Astrocyte of the spinal cord (primary cell): ENCODE data around the gene PRKG1.
"Not testable (repeated sequence)": the region's sequence is repeated elsewhere in the genome, so short reads cannot be mapped to it uniquely, and the experiment has no call there.

Experiments
- DNase-seq: peaks from one replicate; pipeline ENCODE4 v3.0.0; 2011; ENCODE audit warnings: low read depth, low spot score
- H3K4me3 ChIP-seq: 2 replicates; pipeline ENCODE4 v1.5.1; 2011; ENCODE audit warnings: low read depth, mild to moderate bottlenecking, low read length, moderate library complexity
- CTCF ChIP-seq: IDR thresholded peaks from 2 replicates; pipeline ENCODE4 v1.5.1; 2012; ENCODE audit warnings: low read depth, mild to moderate bottlenecking, low read length, inconsistent platforms
- in situ Hi-C: cut with HindIII; loops from 2 replicates; pipeline ENCODE4 v1.10.0; 2017; ENCODE audit warnings: low sequenced_read_pairs

The PRKG1 gene

GRCh38 chr10:51683031-51683691, 608.9 kb downstream of the PRKG1 start:
- no peak overlapping the region for H3K4me3 ChIP-seq
- in situ Hi-C loops: no loop called here
- TF ChIP-seq CTCF: no peak
- DNase-seq: no peak

GRCh38 chr10:51685768-51686167, 611.5 kb downstream of the PRKG1 start:
- TF ChIP-seq CTCF: no peak
- DNase-seq: no peak
- in situ Hi-C loops: no loop called here
- H3K4me3 ChIP-seq: no peak overlapping the region

GRCh38 chr10:51687296-51687695, 613.0 kb downstream of the PRKG1 start:
- no peak overlapping the region for H3K4me3 ChIP-seq
- in situ Hi-C loops: no loop called here
- DNase-seq: no peak
- no peak for TF ChIP-seq CTCF

GRCh38 chr10:51688826-51689225, 614.5 kb downstream of the PRKG1 start:
- in situ Hi-C loops, DNase-seq, H3K4me3 ChIP-seq: not testable (repeated sequence)

- no peak overlapping the region for H3K4me3 ChIP-seq
- no peak for DNase-seq
- no peak for TF ChIP-seq CTCF
- in situ Hi-C loops: no loop called here
Observed at GRCh38 chr10:51689536-51689935, 615.2 kb downstream of the PRKG1 start.

GRCh38 chr10:51691135-51691534, 616.8 kb downstream of the PRKG1 start:
- TF ChIP-seq CTCF: no peak
- no peak for DNase-seq
- H3K4me3 ChIP-seq: no peak overlapping the region
- in situ Hi-C loops: no loop called here

- no peak for TF ChIP-seq CTCF
- in situ Hi-C loops: no loop called here
- no peak for DNase-seq
- H3K4me3 ChIP-seq: no peak overlapping the region
Observed at GRCh38 chr10:51694086-51694768, 619.9 kb downstream of the PRKG1 start.
